Dendritic cell treated with granulocyte-macrophage colony-stimulating factor and Interleukin-4, amounts not matched to agents 40 ng/mL and 50 ng/mL, for 4 days (primary cell): ENCODE results near the gene VIPR1.

Experiments
- H3K27ac Mint-ChIP-seq: one replicate; pipeline ENCODE4 v1.8.0; 2022; ENCODE audit warnings: mild to moderate bottlenecking, mixed read lengths
- H3K27me3 Mint-ChIP-seq: one replicate; pipeline ENCODE4 v1.8.0; 2022; ENCODE audit warnings: mild to moderate bottlenecking, mixed read lengths
- H3K36me3 Mint-ChIP-seq: one replicate; pipeline ENCODE4 v1.8.0; 2022; ENCODE audit warnings: low read depth, mixed read lengths
- H3K4me1 Mint-ChIP-seq: one replicate; pipeline ENCODE4 v1.8.0; 2022; ENCODE audit warnings: low read depth, mixed read lengths
- H3K4me3 Mint-ChIP-seq: one replicate; pipeline ENCODE4 v1.8.0; 2022; ENCODE audit warnings: mild to moderate bottlenecking, moderate library complexity, mixed read lengths
- H3K9me3 Mint-ChIP-seq: one replicate; pipeline ENCODE4 v1.8.0; 2022; ENCODE audit warnings: mixed read lengths
- intact Hi-C: fragments of 100-400 bp; cut with micrococcal nuclease; formaldehyde crosslinking; loops from one replicate; pipeline ENCODE4 v1.15.0; 2022

Gene VIPR1

GRCh38 chr3:42500909-42501308 is 1.5 kb upstream of the VIPR1 start:
- intact Hi-C loops, result no loop called here
- no peaks in the 10 kb centered on the region for H3K36me3 Mint-ChIP-seq
- H3K9me3 Mint-ChIP-seq, result no peaks in the 10 kb centered on the region
- H3K4me3 Mint-ChIP-seq, result no peak overlapping the region
- H3K4me1 Mint-ChIP-seq, result peaks cover 49% of the 10 kb centered on the region
- H3K27me3 Mint-ChIP-seq, result peaks cover 59% of the 10 kb centered on the region
- no peak overlapping the region for H3K27ac Mint-ChIP-seq

- peaks cover 51% of the 10 kb centered on the region for H3K4me1 Mint-ChIP-seq
- H3K9me3 Mint-ChIP-seq, result no peaks in the 10 kb centered on the region
- H3K27ac Mint-ChIP-seq, result peak overlapping the region; percentile 50
- peaks cover 59% of the 10 kb centered on the region for H3K27me3 Mint-ChIP-seq
- intact Hi-C loops, result no loop called here
- peak overlapping the region; percentile 71 for H3K4me3 Mint-ChIP-seq
- no peaks in the 10 kb centered on the region for H3K36me3 Mint-ChIP-seq
Observed at GRCh38 chr3:42501321-42501680, 1.1 kb upstream of the VIPR1 start.

GRCh38 chr3:42501681-42502428 is 588 bp upstream of the VIPR1 start:
- Mint-ChIP-seq H3K4me1 (peaks cover 54% of the 10 kb centered on the region), H3K36me3 (no peaks in the 10 kb centered on the region), H3K4me3 (peak overlapping the region; percentile 71), H3K9me3 (no peaks in the 10 kb centered on the region), H3K27ac (peak overlapping the region; percentile 50), H3K27me3 (peaks cover 57% of the 10 kb centered on the region)
- intact Hi-C loops, result loop anchor here (1.0 kb wide), 1 partner anchor 38 kb away; no protein-coding TSS in a partner anchor

GRCh38 chr3:42503251-42503924 is 945 bp downstream of the VIPR1 start:
- H3K36me3 Mint-ChIP-seq, result no peaks in the 10 kb centered on the region
- H3K27me3 Mint-ChIP-seq, result peaks cover 45% of the 10 kb centered on the region
- intact Hi-C loops, result no loop called here
- peaks cover 65% of the 10 kb centered on the region for H3K4me1 Mint-ChIP-seq
- H3K4me3 Mint-ChIP-seq, result no peak overlapping the region
- peak overlapping the region; percentile 25 for H3K27ac Mint-ChIP-seq
- H3K9me3 Mint-ChIP-seq, result no peaks in the 10 kb centered on the region

- Mint-ChIP-seq H3K4me1 (peaks cover 70% of the 10 kb centered on the region), H3K4me3 (no peak overlapping the region), H3K27me3 (peaks cover 40% of the 10 kb centered on the region), H3K27ac (peak overlapping the region; percentile 25), H3K36me3 (no peaks in the 10 kb centered on the region), H3K9me3 (no peaks in the 10 kb centered on the region)
- intact Hi-C loops, result no loop called here
Observed at GRCh38 chr3:42503957-42504333, 1.5 kb downstream of the VIPR1 start.

- Mint-ChIP-seq H3K36me3 (no peaks in the 10 kb centered on the region), H3K4me3 (no peak overlapping the region), H3K9me3 (no peaks in the 10 kb centered on the region), H3K27ac (peak overlapping the region; percentile 25), H3K27me3 (peaks cover 34% of the 10 kb centered on the region), H3K4me1 (peaks cover 70% of the 10 kb centered on the region)
- intact Hi-C loops, result no loop called here
Observed at GRCh38 chr3:42504334-42505127, 2.1 kb downstream of the VIPR1 start.

GRCh38 chr3:42505128-42505848 is 2.8 kb downstream of the VIPR1 start:
- Mint-ChIP-seq H3K9me3 (no peaks in the 10 kb centered on the region), H3K27me3 (peaks cover 27% of the 10 kb centered on the region), H3K4me1 (peaks cover 75% of the 10 kb centered on the region), H3K27ac (peak overlapping the region; percentile 15), H3K4me3 (no peak overlapping the region), H3K36me3 (no peaks in the 10 kb centered on the region)
- intact Hi-C loops, result no loop called here

GRCh38 chr3:42505849-42506410 is 3.5 kb downstream of the VIPR1 start:
- Mint-ChIP-seq H3K36me3 (no peaks in the 10 kb centered on the region), H3K27me3 (peaks cover 21% of the 10 kb centered on the region), H3K4me1 (peaks cover 77% of the 10 kb centered on the region), H3K4me3 (no peak overlapping the region), H3K9me3 (no peaks in the 10 kb centered on the region), H3K27ac (no peak overlapping the region)
- intact Hi-C loops, result no loop called here

- no peaks in the 10 kb centered on the region for H3K36me3 Mint-ChIP-seq
- no peak overlapping the region for H3K4me3 Mint-ChIP-seq
- H3K27me3 Mint-ChIP-seq, result peaks cover 8% of the 10 kb centered on the region
- peaks cover 76% of the 10 kb centered on the region for H3K4me1 Mint-ChIP-seq
- no peak overlapping the region for H3K27ac Mint-ChIP-seq
- intact Hi-C loops, result no loop called here
- no peaks in the 10 kb centered on the region for H3K9me3 Mint-ChIP-seq
Observed at GRCh38 chr3:42507252-42507651, 4.8 kb downstream of the VIPR1 start.

- Mint-ChIP-seq H3K4me3 (no peak overlapping the region), H3K36me3 (no peaks in the 10 kb centered on the region), H3K9me3 (no peaks in the 10 kb centered on the region), H3K4me1 (peaks cover 72% of the 10 kb centered on the region), H3K27me3 (peaks cover 7% of the 10 kb centered on the region), H3K27ac (no peak overlapping the region)
- intact Hi-C loops, result no loop called here
Observed at GRCh38 chr3:42507761-42508335, 5.4 kb downstream of the VIPR1 start.

- intact Hi-C loops, result no loop called here
- Mint-ChIP-seq H3K4me3 (no peak overlapping the region), H3K9me3 (no peaks in the 10 kb centered on the region), H3K27ac (no peak overlapping the region), H3K4me1 (peaks cover 66% of the 10 kb centered on the region), H3K36me3 (no peaks in the 10 kb centered on the region), H3K27me3 (peaks cover 1% of the 10 kb centered on the region)
Observed at GRCh38 chr3:42508562-42508961, 6.1 kb downstream of the VIPR1 start.

GRCh38 chr3:42509111-42509510 is 6.7 kb downstream of the VIPR1 start:
- Mint-ChIP-seq H3K27ac (no peak overlapping the region), H3K4me1 (peaks cover 66% of the 10 kb centered on the region), H3K9me3 (no peaks in the 10 kb centered on the region), H3K4me3 (no peak overlapping the region), H3K27me3 (peaks cover 1% of the 10 kb centered on the region), H3K36me3 (no peaks in the 10 kb centered on the region)
- intact Hi-C loops, result no loop called here

- Mint-ChIP-seq H3K27ac (no peak overlapping the region), H3K27me3 (peaks cover 3% of the 10 kb centered on the region), H3K4me1 (peaks cover 67% of the 10 kb centered on the region), H3K36me3 (no peaks in the 10 kb centered on the region), H3K4me3 (no peak overlapping the region), H3K9me3 (no peaks in the 10 kb centered on the region)
- intact Hi-C loops, result no loop called here
Observed at GRCh38 chr3:42510325-42510724, 7.9 kb downstream of the VIPR1 start.
